IPS DF 4.7 (cell line): ENCODE measurements around the gene ZRANB3.
"Not testable (repeated sequence)": the region's sequence is repeated elsewhere in the genome, so short reads cannot be mapped to it uniquely, and the experiment has no call there.

Experiments used
- DNase-seq: peaks from one replicate; pipeline ENCODE4 v3.0.0-alpha.2; 2013; ENCODE audit warnings: low spot score; ENCODE audit errors: extremely low read depth

Gene ZRANB3

DNA sequence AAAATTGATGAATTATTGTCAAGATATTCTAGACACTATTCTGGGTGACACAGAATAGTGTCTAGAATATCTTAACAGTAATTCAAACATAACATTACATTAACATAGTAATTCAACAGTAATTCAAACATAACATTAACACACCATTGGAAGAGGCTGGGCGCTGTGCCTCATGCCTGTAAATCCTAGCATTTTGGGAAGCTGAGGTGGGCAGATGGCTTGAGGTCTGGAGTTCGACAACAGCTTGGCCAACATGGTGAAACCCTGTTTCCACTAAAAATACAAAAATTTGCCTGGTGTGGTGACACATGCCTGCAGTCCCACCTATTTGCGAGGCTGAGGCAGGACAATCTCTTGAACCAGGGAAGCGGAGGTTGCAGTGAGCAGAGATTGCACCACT, 195.8 kb downstream of the ZRANB3 start:
- DNase-seq: no peak

DNA sequence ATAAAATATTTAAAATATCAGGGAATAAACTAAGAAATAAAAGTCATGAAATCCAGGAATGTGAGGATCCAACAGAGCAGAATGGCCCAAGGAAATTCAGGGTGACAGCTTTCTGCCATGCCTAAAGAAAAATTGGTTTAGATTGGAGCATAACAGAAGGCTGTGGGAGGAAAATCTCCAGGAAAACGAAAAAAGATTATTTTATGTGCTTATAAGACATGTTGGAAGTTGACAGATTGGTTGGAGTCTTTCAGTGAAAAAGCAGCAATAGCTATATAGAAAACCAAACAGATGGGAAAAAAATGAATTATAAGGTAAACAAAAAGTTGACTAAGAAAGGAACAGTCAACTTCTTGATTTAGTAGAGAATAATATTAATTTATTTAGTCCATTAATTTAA, 203.9 kb downstream of the ZRANB3 start:
- DNase-seq: no peak

DNA sequence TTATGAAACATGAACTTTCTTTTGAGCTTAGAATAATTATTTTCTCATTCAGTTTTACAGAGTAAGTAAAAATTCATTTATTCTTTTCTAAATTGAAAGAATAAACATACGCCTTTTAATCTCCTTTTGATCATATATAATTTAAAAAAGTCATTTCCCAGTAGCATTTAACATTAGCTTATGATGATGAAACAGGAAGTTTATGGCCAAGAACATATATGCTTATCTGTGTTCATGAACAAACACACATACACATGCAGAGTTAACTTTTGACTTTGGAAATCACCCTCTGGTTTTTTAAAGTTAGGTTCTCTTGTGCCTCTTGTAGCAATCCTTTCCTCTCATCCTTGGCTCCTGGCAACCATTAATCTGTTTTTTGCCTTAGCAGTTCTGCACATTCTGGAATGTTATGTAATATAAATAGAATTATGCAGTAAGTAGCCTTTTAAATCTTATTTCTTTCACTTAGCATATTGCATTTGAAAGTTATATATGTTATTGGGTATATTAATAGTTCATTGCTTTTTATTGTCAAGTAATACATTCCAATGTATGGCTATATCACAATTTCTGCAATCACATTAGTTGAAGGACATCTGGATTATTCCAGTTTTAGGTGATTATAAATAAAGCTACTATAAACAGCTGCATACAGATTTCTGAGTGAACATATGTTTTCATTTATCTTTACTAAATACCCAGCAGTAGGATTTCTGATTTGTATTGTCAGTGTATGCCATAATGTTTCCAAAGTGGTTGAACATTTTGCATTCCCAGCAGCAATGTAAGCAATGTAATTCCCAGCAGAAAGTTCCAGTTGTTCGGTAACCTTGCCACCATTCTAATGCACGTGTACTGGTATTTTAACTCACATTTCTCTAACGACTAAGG, 210.3 kb downstream of the ZRANB3 start:
- no peak for DNase-seq

DNA sequence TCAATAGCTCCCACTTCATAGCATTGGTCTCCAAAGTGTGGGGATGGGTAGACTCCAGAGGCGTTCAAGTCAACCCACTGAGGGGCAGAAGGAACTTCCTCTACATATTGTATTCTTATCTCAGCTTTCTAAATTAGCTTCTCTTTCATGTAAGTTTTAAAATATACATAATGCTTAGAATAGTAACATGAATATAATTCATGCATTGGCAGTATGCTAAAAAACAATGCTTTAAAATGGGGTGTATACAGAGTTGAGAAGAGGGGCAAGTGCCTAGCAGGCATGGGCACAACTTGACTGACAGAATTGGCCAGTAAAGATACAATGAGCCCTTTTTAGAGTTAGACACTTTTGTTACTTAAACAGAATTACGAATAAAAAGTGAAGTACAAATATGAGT, 212.2 kb downstream of the ZRANB3 start:
- DNase-seq: no peak

DNA sequence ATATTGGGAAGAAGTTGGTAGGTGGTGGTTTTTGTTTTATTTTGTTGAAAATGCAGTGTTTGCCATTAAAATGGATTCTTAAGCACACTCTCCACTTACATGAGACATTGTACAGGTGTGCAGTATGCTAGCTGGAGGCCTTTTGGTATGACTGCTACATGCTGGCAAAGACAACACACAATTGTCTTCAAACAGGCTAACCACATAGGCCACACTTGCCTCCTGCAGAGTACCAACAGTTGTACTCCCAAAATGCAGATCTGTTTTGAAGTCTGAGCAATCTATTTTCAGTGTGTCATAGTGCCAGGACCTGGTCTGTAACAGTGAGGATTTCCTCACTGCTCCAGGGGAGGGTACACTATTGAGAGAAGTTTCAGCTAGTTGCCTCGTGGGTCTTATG, 213.6 kb downstream of the ZRANB3 start:
- no peak for DNase-seq

DNA sequence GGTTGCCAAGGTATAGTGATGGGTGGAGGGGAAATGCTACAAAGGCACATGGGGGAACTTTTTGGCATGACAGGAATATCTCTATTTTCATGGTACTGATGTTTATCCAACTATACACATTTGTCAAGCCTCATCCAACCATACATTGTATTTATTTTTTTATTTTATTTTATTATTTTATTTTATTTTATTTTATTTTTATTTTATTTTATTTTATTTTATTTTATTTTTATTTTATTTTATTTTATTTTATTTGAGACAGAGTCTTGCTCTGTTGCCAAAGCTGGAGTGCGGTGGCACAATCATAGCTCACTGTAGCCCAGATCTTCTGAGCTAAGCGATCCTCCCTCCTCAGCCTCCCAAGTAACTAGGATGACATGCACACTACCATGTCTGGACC, 219.1 kb downstream of the ZRANB3 start:
- DNase-seq: no peak

DNA sequence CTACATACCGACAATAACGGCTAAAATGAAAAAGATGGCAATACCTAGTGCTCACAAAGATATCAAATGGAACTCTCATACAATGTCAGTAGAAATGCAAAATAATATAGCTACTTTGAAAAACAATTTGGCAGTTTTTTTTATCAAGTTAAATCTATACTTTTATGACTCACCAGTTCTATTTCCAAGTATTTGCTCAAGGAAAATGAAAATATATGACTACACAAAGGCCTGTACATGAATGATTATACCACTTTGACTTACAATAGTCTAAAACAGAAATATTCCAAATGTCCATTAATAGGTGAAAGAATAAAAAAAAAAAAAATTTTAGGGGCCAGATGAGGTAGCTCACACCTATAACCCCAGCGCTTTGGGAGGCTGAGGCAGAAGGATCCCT, 219.8 kb downstream of the ZRANB3 start:
- DNase-seq: no peak

DNA sequence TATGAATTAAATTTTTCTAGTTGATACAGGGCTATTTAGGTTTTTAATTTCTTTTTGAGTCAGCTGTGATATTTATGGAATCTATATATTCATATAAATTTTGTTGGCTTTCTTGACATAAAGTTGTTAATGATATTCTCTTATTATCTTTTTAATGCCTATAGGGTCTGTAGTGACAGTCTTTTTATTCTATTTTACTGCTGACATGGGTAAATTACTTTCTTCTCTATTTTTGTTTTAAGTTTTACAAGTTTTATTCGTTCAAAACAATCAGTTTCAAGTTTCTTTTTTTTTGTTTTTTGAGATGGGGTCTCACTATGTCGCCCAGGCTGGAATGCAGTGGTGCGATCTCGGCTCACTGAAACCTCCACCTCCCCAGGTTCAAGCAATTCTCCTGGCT, 226.3 kb downstream of the ZRANB3 start:
- no peak for DNase-seq

DNA sequence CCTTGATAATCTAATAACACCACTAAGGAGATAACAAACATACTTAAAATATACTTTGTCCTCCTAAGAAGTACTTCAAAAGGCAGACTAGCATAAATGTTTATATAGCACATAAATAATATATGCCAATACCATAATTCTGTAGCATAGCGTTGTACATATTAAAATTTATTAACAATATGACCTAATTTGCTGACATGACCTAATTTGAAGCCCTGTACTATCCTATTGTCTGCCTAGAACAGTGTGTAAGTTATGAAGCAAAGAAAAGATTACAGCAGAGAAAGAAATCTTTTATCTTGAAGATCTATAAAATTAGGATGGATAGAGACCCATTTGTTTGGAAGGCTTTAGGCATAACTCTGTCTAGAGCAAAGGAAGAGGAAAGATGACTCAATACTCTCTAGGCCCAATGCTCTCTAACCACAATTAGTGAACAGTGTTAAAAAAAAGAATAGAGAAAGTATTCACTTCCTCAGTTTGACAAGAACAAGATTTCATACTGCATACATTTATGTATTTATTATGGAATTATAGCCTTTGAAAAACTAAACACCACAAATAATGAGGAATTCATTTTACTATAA, 231.3 kb downstream of the ZRANB3 start:
- DNase-seq: no peak

DNA sequence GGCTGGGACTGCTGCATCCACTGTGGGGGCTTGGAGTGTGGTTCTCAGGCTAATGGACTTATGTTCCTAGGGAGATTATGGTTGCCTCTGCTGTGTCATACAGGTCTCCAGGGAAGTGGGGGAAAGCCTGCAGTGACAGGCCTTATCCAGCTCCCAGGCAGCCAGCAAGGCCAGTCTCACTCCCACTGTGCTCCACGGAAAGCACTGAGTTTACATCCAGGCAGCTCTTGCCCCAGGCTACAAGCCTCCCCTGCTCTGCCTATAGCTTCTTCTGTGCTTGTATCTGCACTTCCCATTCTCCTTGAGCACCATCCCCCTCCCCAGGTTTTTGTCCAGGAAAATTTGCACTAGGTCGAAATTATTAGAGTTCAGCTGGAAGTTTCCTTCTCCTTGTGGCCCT, 231.9 kb downstream of the ZRANB3 start:
- DNase-seq: no peak

DNA sequence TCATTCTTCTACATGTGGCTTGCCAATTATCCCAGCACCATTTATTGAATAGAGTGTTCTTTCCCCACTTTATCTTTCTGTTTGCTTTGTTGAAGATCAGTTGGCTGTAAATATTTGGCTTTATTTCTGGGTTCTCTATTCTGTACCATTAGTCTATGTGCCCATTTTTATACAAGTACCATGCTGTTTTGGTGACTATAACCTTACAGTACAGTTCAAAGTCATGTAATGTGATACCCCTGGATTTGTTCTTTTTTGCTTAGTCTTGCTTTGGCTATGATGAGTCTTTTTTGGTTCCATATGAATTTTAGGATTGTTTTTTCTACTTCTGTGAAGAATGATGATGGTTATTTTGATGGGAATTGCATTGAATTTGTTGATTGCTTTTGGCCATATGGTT, 243.9 kb downstream of the ZRANB3 start:
- DNase-seq: not testable (repeated sequence)

DNA sequence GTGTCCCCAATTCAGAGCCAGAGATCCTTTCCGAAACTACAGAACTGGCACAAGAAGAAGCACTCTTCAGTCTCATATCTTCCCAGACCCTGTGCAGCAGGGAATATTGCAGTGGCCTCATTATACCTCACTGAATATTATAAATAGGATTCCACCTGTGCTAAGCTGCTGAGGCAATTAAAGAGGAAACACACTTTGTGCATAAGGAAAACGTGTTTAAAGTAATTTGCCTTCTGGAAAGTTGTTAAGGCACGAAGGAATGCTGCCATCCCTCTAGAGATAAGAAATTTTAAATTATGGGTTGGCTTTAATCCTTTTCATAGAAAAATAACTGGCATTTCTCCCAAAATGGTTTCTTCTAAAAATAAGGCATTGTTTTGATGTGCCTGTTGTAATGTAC, 245.6 kb downstream of the ZRANB3 start:
- no peak for DNase-seq

DNA sequence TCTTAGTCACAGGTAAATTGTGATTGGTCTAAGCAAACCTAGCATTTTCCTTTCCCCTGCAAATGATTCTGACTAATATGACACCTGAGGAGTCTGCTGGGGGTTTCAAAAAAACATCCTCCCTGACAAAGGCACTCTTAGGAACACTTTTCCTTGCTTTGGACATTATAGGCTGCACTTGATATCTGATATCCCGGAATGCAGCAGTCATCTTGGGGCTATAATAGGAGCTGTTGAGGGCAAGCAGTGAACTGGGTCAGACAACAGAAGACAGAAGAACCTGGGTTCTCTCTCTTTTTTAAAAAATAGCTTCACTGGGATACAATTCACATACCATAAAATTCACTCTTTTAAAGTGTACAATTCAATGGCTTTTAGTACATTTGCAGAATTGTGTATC, 249.6 kb downstream of the ZRANB3 start:
- no peak for DNase-seq

DNA sequence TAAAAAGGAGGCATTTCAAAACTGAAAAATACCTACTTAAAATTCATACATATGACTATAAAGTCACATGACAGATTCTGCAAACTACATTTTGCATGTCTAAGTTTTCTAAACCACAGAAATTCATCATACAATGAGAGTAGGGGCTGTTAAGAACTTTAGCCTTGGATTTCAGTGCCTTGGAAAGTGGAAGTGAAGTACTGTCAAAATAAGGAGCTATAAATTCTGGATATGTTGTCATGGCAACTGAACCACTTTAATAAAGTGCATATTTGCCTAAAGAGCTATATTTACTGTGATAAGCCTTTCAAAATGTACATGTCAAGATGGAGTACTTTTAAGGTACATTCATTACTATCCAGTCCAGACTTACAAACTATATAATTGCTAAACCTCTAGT, 251.8 kb downstream of the ZRANB3 start:
- no peak for DNase-seq

DNA sequence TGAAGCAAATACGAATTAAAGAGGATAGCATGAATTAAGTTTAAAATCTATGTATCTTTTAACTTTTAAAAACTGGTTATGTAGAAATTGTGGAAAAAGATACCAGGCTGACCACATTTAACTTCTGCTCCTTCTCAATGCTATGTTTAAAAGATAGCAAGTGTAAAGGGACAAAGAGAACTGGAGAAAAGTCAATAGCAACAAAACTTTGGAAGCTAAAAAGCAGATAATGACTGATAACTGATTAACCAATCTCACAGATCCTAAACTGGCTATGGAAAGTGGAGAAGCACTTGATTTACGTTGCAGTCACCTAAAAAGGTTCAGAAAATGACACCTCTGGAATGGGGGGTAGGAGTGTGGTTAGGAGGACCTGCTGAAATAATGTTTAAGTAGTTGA, 254.5 kb downstream of the ZRANB3 start:
- DNase-seq: no peak

DNA sequence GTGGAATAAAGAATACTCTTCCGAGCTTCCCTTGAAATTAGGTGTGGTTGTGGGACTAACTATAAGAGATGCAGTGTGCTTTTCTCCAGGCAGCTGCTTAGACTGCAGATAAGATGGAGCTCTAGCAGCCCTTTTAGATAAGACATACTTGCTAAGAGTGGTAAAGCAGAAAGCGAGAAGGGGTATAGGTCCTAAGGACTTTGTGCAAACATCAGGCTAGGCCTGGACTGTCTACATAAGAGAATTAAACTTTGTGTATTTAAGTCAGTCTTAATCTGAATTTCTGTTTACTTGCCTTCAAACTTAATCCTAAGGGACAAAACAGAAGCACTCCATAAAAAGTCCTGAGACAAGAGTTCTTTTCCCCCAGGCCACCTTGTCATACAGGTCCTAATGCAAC, 260.0 kb downstream of the ZRANB3 start:
- no peak for DNase-seq

DNA sequence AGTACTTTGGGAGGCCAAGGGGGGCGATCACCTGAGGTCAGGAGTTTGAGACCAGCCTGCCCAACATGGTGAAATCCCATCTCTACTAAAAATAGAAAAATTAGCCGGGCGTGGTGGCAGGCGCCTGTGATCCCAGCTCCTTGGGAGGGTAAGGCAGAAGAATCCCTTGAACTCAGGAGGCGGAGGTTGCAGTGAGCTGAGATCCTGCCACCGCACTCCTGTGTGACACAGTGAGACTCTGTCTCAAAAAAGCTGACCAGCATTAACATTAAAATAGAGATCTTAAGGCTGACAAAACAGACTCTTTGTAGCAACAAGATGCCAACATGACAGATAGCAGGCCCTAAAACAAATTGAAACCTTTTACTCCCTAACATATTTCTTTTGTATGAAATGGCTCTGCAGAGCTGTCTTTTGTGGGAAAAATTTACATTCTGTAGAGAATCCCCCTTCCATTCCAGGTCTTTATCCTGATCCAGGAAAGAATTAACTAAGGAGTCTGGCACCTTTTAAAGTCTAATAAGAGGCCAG, 265.0 kb downstream of the ZRANB3 start:
- DNase-seq: no peak

DNA sequence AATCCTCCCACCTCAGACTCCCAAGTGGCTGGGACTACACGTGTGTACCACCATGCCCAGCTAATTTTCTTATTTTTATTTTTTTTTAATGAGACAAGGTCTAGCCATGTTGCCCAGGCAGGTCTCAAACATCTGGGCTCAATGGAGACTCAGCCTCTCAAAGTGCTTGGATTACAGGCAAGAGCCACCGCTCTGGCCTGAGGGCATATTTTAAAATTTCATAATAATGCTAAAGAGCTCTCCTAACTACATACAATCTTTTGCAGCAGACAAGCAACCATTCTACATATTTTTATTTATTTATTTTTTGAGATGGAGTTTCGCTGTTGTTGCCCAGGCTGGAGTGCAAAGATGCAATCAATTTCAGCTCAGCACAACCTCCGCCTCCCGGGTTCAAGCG, 271.9 kb downstream of the ZRANB3 start:
- no peak for DNase-seq

DNA sequence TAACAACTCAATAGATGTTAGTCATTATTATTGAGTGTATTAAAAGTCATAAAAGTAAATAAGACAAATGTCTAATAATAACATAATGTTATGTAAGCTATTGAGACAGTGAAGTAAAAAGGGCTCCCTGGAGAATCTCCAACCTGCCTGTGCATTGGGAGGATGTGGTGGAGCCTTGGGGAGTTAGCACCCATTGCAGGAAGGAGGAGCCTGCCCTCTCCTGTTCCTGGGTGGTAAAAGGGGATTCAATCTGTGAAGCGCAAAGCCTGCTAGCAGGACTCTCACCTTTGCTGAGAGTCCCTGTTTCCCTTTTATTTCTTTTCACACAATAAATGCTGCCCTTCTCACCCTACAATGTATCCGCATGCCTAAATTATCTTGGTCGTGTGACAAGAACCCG, 272.8 kb downstream of the ZRANB3 start:
- no peak for DNase-seq

DNA sequence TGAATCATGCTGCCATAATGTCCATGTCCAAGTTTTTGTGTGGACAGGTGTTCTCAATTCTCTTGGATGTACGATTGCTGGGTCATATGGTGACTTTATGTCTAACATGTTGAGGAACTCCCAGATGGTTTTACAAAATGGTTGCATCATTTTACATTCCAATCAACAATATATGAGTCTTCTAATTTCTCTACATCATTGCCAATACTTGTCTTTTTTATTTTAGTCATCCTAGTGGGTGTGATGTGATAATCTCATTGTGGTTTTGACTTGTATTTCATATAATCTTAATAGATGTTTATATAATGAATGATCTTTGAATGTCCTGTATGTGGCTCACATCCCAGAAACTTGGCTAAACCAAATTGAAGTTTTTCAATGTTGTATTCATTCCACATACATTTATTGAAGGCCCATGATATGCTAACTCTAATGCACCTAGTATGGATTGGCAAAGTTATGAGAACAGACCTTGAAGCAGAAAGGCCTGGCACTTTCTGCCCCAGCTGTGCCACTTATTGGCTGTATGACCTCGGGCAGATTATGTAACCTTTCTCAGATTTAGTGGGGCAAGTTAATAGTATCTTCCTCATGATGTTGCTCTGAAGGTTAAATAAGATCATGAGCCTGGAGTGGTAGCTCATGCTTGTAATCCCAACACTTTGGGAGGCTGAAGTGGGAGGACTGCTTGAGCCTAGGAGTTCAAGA, 273.5 kb downstream of the ZRANB3 start:
- DNase-seq: no peak

DNA sequence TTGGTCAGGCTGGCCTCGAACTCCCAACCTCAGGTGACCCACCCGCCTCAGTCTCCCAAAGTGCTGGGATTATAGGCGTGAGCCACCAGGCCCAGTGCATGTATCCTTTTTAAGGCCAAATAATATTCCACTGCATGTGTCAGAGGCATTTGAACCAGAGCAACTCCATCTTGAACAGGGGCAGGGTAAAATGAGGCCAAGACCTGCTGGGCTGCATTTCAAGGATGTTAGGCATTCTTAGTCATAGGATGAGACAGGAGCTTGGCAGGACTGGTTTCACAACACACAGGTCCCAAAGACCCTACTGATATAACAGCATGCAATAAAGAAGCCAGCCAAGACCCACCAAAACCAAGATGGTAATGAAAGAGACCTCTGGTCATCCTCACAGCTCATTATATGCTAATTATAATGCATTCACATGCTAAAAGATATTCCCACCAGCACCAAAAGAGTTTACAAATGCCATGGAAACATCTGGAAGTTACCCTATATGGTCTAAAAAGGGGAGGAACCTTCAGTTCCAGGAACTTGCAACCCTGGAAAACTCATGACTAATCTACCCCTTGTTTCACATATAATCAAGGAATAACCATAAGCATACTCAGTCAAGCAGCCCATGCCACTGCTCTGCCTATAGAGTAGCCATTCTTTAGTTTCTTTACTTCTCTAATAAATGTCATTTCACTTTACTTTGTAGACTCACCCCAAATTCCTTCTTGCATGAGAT, 274.3 kb downstream of the ZRANB3 start:
- DNase-seq: no peak

DNA sequence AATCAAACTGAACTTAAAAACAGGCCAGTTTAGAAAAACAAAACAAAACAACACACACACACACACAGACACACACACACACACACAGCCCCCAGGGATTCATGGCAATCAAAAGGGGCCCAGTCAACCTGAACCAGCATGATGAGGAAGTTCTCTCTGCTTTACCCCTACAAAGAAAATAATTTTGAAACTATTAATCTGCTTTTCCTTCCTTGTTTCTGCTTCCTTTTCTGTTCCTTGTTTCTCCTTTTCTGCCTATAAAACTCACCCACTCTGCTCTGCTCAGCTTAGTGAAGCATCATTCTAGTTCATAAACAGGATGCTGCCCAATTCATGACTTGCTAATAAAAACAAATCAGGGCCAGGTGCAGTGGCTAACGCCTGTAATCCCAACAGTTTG, 275.8 kb downstream of the ZRANB3 start:
- DNase-seq: no peak
